GM12872 (cell line): ENCODE data around the gene ZNF592.

Experiments
- CTCF ChIP-seq: IDR thresholded peaks from 3 replicates; pipeline ENCODE4 v1.5.1; 2011; ENCODE audit warnings: low read depth, mild to moderate bottlenecking, low read length, moderate library complexity; ENCODE audit not compliant: insufficient read depth

ZNF592 gene

GRCh38 chr15:84795186-84795585 lies 46.8 kb downstream of the ZNF592 start:
- TF ChIP-seq CTCF = no peak

DNA sequence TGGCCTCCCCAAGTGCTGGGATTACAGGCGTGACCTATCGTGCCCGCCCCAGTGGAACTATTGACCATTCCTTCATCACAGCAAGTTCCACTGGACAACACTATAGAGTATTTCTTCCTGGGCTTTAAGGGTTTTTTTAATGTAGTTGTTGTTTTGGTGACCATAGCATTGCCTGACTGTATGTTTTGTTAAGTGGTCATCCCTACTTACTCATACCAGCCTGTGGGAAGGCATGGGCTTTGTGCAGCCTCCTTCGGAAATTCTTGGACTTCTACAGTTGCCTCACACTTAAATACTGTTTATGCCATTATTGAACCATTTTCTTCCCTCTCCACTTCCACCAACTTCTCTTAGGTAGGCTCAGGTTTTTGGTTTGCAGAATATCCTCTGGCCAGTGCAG lies 48.8 kb downstream of the ZNF592 start:
- TF ChIP-seq CTCF = no peak

DNA sequence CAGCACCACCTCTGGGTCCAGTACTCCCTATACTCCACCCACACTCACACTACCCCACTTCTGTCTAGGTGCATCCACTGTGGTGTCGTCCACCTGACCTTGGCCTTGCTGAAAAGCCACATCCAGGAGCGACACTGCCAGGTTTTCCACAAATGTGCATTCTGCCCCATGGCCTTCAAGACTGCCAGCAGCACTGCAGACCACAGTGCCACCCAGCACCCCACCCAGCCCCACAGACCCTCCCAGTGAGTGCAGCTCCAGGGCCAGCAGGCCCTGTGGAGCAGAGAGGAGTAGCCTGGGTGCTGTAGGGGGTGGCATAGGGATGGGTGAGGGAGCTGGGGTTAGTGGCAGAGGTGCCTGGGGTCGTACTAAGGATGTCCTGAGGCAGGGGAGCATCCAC lies 49.4 kb downstream of the ZNF592 start:
- no peak for TF ChIP-seq CTCF

DNA sequence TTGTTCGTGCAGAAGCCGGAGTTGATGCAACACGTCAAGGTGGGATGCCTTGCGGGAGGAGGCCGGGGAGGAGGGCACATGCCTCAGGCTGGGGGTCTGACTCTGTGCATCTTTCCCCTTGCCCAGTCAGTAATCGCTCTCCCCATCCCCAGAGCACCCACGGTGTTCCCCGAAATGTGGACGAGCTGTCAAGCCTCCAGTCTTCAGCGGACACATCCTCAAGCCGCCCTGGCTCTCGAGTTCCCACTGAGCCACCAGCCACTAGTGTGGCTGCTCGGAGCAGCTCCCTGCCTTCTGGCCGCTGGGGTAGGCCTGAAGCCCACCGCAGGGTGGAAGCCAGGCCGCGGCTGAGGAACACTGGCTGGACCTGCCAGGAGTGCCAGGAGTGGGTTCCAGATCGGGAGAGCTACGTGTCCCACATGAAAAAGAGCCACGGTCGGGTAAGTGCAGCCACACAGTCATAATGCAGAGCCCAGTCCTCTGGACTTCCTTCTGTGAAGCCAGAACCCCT lies 50.1 kb downstream of the ZNF592 start:
- no peak for TF ChIP-seq CTCF

DNA sequence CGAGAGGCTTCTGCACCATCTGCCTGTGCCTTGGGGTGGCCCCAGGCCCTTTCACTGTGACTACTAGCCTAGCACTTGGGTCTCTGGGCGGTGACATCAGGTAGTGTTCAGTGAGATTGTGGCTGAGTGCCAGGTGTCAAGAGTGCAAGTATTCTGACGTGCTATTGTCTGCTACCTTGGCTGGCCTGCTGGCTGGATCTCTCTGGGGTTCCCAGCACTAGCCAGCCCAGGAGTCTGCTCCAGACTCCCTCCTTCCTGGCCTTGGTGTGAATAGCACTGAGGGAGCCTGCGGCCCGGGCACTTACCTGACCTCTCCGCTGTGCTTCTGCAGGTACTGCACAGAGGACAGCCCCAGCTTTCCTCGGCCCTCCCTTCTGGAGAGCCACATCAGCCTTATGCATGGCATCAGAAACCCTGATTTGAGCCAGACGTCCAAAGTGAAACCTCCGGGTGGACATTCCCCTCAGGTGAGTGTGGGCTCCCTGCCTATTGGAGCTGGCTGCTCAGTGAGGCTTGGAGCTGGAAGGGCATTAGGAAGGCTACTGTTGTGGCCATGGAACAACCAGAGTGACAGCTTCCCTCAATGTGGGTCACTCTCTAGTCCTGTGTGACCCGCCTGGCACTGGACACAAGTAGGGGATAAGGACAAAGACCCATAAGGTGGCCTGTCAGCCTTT lies 51.3 kb downstream of the ZNF592 start:
- TF ChIP-seq CTCF = no peak

GRCh38 chr15:84800365-84800806 lies 52.0 kb downstream of the ZNF592 start:
- TF ChIP-seq CTCF = no peak

GRCh38 chr15:84804005-84804900 lies 55.9 kb downstream of the ZNF592 start:
- TF ChIP-seq CTCF = no peak
